Measurements from ENCODE around the gene ENPP4. TPM values are rescaled to one million over a fixed set of nuclear protein-coding genes. Genes with fewer than 3 reads are reported as not detected.

ENPP4 gene
- total RNA-seq, 1 experiment from 2014 or later: 2.8 TPM

GRCh38 chr6:46159229-46159628 is 29.4 kb downstream of the ENPP4 start (continued):
- no peak for TF ChIP-seq TP53 (CRISPR knock-in tag; IDR thresholded peaks at IDR 0.05)
- no peak for TF ChIP-seq GRHL2 (CRISPR knock-in tag; IDR thresholded peaks at IDR 0.05; ENCODE audit: insufficient replicate concordance, severe bottlenecking)
- TF ChIP-seq GABPB1 (CRISPR knock-in tag; IDR thresholded peaks at IDR 0.05): no peak
- no peak for TF ChIP-seq NFATC4 (CRISPR knock-in tag; IDR thresholded peaks at IDR 0.05)
- TF ChIP-seq CTCF (IDR thresholded peaks at IDR 0.05): no peak
- TF ChIP-seq, protein P1, sequence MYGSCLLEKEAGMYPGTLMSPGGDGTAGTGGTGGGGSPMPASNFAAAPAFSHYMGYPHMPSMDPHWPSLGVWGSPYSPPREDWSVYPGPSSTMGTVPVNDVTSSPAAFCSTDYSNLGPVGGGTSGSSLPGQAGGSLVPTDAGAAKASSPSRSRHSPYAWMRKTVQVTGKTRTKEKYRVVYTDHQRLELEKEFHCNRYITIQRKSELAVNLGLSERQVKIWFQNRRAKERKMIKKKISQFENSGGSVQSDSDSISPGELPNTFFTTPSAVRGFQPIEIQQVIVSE (CRISPR knock-in tag; IDR thresholded peaks at IDR 0.05; ENCODE audit: borderline replicate concordance): no peak

- Mint-ChIP-seq H3K4me3 (no peak overlapping the region), H3K4me1 (peaks cover 9% of the 10 kb centered on the region), H3K36me3 (peaks cover 33% of the 10 kb centered on the region), H3K27ac (no peak overlapping the region), H3K9me3 (peaks cover 2% of the 10 kb centered on the region; the same call in 1 of the 2 replicates), H3K27me3 (ENCODE audit: low read depth) (no peaks in the 10 kb centered on the region)
- TF ChIP-seq E2F4 (CRISPR knock-in tag; IDR thresholded peaks at IDR 0.05; ENCODE audit: borderline replicate concordance, low read depth): no peak
- ChIA-PET CTCF (no interaction called here), POLR2A (no interaction called here)
- DNase-seq (ENCODE audit: low spot score) (no peak), ATAC-seq (no peak)
Measured at GRCh38 chr6:46160102-46160501, 30.3 kb downstream of the ENPP4 start.

DNA sequence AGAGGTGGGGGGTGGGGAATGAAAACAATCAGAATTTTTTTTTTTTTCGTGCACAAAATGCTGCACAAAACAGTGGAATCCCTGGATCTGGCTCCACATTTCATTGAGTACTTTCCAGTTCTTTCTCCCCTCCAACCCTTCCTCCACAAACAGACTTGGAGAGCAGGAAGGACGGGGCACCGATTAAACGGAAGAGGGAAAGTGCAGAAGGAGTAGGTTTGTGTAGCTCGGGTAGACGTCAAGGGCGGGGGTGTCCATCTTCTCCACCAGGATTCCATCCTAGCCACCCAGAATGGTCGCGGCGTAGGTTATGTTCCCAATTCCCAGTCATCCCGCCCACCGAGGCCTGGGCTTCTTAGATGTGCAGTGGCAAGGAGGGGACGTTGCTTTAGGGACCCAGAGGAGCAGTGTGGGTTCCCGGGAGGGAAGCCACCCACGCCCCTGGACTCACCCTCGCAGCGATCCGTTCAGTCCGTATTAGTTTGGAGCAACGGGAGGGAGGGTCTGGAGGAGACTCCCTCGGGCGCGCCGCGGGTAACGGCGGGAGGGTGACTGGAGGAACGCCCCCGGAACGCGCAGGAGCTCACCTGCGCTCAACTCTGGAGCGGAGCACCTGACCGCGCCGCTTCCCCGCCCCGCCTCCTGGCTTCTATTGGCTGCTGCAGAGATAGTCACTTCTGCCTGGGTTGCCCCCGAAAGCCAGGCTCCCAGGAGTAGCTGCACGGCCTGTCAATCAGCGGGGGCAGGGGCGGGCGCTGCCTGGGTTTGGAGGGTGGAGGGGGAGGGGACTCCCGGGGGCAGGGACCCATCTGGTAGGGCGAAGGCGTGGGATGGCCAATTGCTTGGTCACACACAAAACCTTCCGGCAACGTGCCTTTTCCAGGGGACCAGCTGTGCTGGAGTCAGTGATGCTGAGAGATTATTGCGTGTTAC is 40.8 kb downstream of the ENPP4 start, which contains the start of gene ENPP5:
Gene ENPP5, minus strand, starts transcription at position 624 of the 933 bp plus-strand sequence. CDS start 2,718 bp downstream, outside the sequence.
- DNase-seq (ENCODE audit: low spot score): peak; percentile 98
- no peaks in the 10 kb centered on the region for H3K9me3 Mint-ChIP-seq
- ATAC-seq: peak; percentile 99
- peaks cover 21% of the 10 kb centered on the region for H3K36me3 Mint-ChIP-seq
- H3K27ac Mint-ChIP-seq: peak within 1 kb of the TSS; percentile 63
- no peaks in the 10 kb centered on the region for H3K27me3 Mint-ChIP-seq (ENCODE audit: low read depth)
- ChIA-PET POLR2A (interaction anchor here (0.6 to 1.3 kb wide), 3 partner anchors 10 to 56 kb away, joined by 3 to 5 read pairs (median 3); partner anchors contain the start of gene ENPP4), CTCF (interaction anchor here (0.8 to 1.3 kb wide), 2 partner anchors 51 to 80 kb away, joined by 6 to 7 read pairs; no protein-coding TSS in a partner anchor)
- H3K4me3 Mint-ChIP-seq: peak within 1 kb of the TSS; percentile 96
- H3K4me1 Mint-ChIP-seq: peaks cover 20% of the 10 kb centered on the region
- TF ChIP-seq ELF4 (CRISPR knock-in tag; IDR thresholded peaks at IDR 0.05; ENCODE audit: low read depth) (no peak), FOXK1 (CRISPR knock-in tag; IDR thresholded peaks at IDR 0.05) (peak; percentile 26; the same call in 1 of the 2 replicates), CBFB (CRISPR knock-in tag; IDR thresholded peaks at IDR 0.05; ENCODE audit: low read depth) (no peak), NFYB (CRISPR knock-in tag; conservative IDR thresholded peaks at IDR 0.05; ENCODE audit: low read depth) (peak; percentile 96), SP1 (CRISPR knock-in tag; conservative IDR thresholded peaks at IDR 0.05) (peak; percentile 83), NFE2L1 (CRISPR knock-in tag; IDR thresholded peaks at IDR 0.05) (peak; percentile 50; the same call in 1 of the 2 replicates), USF2 (CRISPR knock-in tag; IDR thresholded peaks at IDR 0.05) (peak; percentile 79)
- TF ChIP-seq, protein P2, sequence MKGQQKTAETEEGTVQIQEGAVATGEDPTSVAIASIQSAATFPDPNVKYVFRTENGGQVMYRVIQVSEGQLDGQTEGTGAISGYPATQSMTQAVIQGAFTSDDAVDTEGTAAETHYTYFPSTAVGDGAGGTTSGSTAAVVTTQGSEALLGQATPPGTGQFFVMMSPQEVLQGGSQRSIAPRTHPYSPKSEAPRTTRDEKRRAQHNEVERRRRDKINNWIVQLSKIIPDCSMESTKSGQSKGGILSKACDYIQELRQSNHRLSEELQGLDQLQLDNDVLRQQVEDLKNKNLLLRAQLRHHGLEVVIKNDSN (CRISPR knock-in tag; IDR thresholded peaks at IDR 0.05): peak; percentile 72
- TF ChIP-seq, protein P3, sequence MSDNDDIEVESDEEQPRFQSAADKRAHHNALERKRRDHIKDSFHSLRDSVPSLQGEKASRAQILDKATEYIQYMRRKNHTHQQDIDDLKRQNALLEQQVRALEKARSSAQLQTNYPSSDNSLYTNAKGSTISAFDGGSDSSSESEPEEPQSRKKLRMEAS (CRISPR knock-in tag; IDR thresholded peaks at IDR 0.05): peak; percentile 68
- TF ChIP-seq, protein P4, sequence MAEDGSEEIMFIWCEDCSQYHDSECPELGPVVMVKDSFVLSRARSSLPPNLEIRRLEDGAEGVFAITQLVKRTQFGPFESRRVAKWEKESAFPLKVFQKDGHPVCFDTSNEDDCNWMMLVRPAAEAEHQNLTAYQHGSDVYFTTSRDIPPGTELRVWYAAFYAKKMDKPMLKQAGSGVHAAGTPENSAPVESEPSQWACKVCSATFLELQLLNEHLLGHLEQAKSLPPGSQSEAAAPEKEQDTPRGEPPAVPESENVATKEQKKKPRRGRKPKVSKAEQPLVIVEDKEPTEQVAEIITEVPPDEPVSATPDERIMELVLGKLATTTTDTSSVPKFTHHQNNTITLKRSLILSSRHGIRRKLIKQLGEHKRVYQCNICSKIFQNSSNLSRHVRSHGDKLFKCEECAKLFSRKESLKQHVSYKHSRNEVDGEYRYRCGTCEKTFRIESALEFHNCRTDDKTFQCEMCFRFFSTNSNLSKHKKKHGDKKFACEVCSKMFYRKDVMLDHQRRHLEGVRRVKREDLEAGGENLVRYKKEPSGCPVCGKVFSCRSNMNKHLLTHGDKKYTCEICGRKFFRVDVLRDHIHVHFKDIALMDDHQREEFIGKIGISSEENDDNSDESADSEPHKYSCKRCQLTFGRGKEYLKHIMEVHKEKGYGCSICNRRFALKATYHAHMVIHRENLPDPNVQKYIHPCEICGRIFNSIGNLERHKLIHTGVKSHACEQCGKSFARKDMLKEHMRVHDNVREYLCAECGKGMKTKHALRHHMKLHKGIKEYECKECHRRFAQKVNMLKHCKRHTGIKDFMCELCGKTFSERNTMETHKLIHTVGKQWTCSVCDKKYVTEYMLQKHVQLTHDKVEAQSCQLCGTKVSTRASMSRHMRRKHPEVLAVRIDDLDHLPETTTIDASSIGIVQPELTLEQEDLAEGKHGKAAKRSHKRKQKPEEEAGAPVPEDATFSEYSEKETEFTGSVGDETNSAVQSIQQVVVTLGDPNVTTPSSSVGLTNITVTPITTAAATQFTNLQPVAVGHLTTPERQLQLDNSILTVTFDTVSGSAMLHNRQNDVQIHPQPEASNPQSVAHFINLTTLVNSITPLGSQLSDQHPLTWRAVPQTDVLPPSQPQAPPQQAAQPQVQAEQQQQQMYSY (CRISPR knock-in tag; IDR thresholded peaks at IDR 0.05): peak; percentile 73
- TF ChIP-seq, protein P5, sequence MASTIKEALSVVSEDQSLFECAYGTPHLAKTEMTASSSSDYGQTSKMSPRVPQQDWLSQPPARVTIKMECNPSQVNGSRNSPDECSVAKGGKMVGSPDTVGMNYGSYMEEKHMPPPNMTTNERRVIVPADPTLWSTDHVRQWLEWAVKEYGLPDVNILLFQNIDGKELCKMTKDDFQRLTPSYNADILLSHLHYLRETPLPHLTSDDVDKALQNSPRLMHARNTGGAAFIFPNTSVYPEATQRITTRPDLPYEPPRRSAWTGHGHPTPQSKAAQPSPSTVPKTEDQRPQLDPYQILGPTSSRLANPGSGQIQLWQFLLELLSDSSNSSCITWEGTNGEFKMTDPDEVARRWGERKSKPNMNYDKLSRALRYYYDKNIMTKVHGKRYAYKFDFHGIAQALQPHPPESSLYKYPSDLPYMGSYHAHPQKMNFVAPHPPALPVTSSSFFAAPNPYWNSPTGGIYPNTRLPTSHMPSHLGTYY (CRISPR knock-in tag; IDR thresholded peaks at IDR 0.05): no peak

All from WTC11 (cell line).